GM12878 (cell line): ENCODE measurements around the gene CHERP. TPM values are rescaled to one million over a fixed set of nuclear protein-coding genes. Genes with fewer than 3 reads are reported as not detected.

Experiments used
- CHD2 ChIP-seq: IDR thresholded peaks from 2 replicates; pipeline ENCODE4 v1.6.1; 2011; ENCODE audit warnings: low read depth, low read length, improper control_type of control experiment, borderline replicate concordance
- CREB1 ChIP-seq: IDR thresholded peaks from 2 replicates; pipeline ENCODE4 v1.6.1; 2012; ENCODE audit warnings: low read depth, mild to moderate bottlenecking, inconsistent platforms
- EGR1 ChIP-seq, 2 experiments: IDR thresholded peaks; 1 replicate in 1 of 2; 2 replicates in 1 of 2; pipeline ENCODE4 v1.6.1; 2011 to 2012; ENCODE audit warnings: low read depth in 2 of 2, low read length in 2 of 2, borderline replicate concordance in 1 of 2, mild to moderate bottlenecking in 1 of 2, moderate library complexity in 1 of 2
- HDAC2 ChIP-seq: fragments of 200-600 bp; sonication (generic); IDR thresholded peaks from 2 replicates; pipeline ENCODE4 v1.6.1; 2017
- NFIC ChIP-seq: IDR thresholded peaks from 2 replicates; pipeline ENCODE4 v1.6.1; 2012; ENCODE audit warnings: low read depth, mild to moderate bottlenecking, inconsistent platforms, low read length, moderate library complexity
- NFYB ChIP-seq: IDR thresholded peaks from 2 replicates; pipeline ENCODE4 v1.6.1; 2011; ENCODE audit warnings: low read depth, mild to moderate bottlenecking, low read length, improper control_type of control experiment, moderate library complexity; ENCODE audit not compliant: insufficient read depth
- PAX5 ChIP-seq: IDR thresholded peaks from 2 replicates; pipeline ENCODE4 v1.6.1; 2011; ENCODE audit warnings: low read depth, low read length, borderline replicate concordance
- PAX8 ChIP-seq: fragments of 450-650 bp; IDR thresholded peaks from 2 replicates; pipeline ENCODE4 v1.6.1; 2017; ENCODE audit warnings: mild to moderate bottlenecking, moderate library complexity
- RAD21 ChIP-seq: IDR thresholded peaks from 2 replicates; pipeline ENCODE4 v1.6.1; 2011; ENCODE audit warnings: mild to moderate bottlenecking, low read depth, low read length, moderate library complexity; ENCODE audit not compliant: insufficient read depth
- RB1 ChIP-seq: fragments of 450-650 bp; formaldehyde crosslinking; IDR thresholded peaks from 2 replicates; pipeline ENCODE4 v1.6.1; 2017; ENCODE audit warnings: mild to moderate bottlenecking, borderline replicate concordance
- RFX5 ChIP-seq: IDR thresholded peaks from 2 replicates; pipeline ENCODE4 v1.6.1; 2011; ENCODE audit warnings: low read depth, low read length, improper control_type of control experiment
- SUZ12 ChIP-seq: fragments of 200-600 bp; sonication (generic); IDR thresholded peaks from one replicate; pipeline ENCODE4 v1.6.1; 2018; ENCODE audit warnings: antibody characterized with exemption, mild to moderate bottlenecking; ENCODE audit not compliant: unreplicated experiment
- TAF1 ChIP-seq: IDR thresholded peaks from 2 replicates; pipeline ENCODE4 v1.6.1; 2011; ENCODE audit warnings: mild to moderate bottlenecking, low read depth, low read length, borderline replicate concordance
- TCF7 ChIP-seq: IDR thresholded peaks from 2 replicates; pipeline ENCODE4 v1.6.1; 2014; ENCODE audit warnings: antibody characterized with exemption, borderline replicate concordance
- polyA plus RNA-seq, 11 experiments: library from polyadenylated mRNA; depleted of rRNA in 4 of 11; unstranded in 6 of 11; stranded (reverse) in 5 of 11; fragments of >200 nt; fragmentation: Nextera tagmentation in 4 of 11; fragmentation: Illumina TruSeq in 1 of 11; extraction: Ambion mirVana in 4 of 11; extraction: Trizol in 1 of 11; gene quantifications; 1 replicate in 1 of 11; 2 replicates in 10 of 11; pipeline versions ENCODE4 v1.2.1 to v1.2.3, GENCODE V29; 2011 to 2016; ENCODE audit warnings: inconsistent platforms in 2 of 11, missing spikeins in 2 of 11, low read depth in 1 of 11
- total RNA-seq, 4 experiments: library from RNA; depleted of rRNA in 3 of 4; stranded (reverse); fragments of >200 nt in 3 of 4; fragmentation: Illumina TruSeq in 1 of 4; extraction: Trizol in 1 of 4; gene quantifications; 2 replicates each; pipeline versions ENCODE4 v1.2.1 to v1.2.3, GENCODE V29; 2013 to 2021
- TF ChIP-seq, protein P1 (sequence below): IDR thresholded peaks from 2 replicates; pipeline ENCODE4 v1.6.1; 2012; ENCODE audit warnings: mild to moderate bottlenecking, low read depth, low read length
- TF ChIP-seq, protein P2 (sequence below): IDR thresholded peaks from 2 replicates; pipeline ENCODE4 v1.6.1; 2011; ENCODE audit warnings: borderline replicate concordance, low read depth, mild to moderate bottlenecking, moderate library complexity, low read length; ENCODE audit not compliant: insufficient read depth, poor library complexity, severe bottlenecking
- TF ChIP-seq, protein P3 (sequence below): fragments of 450-650 bp; formaldehyde crosslinking; IDR thresholded peaks from 2 replicates; pipeline ENCODE4 v1.4.0; 2020; ENCODE audit warnings: mild to moderate bottlenecking, moderate library complexity
- TF ChIP-seq, protein P4 (sequence below), 3 experiments: IDR thresholded peaks in 2 of 3; conservative IDR thresholded peaks in 1 of 3; 2 replicates each; pipeline ENCODE4 v1.5.1; 2011; ENCODE audit warnings: low read depth in 3 of 3, low read length in 3 of 3, mild to moderate bottlenecking in 3 of 3, control low read depth in 2 of 3, moderate library complexity in 2 of 3, inconsistent platforms in 1 of 3, mixed read lengths in 1 of 3; ENCODE audit not compliant: control insufficient read depth in 2 of 3, insufficient read depth in 1 of 3; ENCODE audit errors: extremely low read depth in 1 of 3

CHERP gene
- total and polyA plus RNA-seq, 10 of the 15 experiments (the other 5 are each of a cell fraction or from before 2014, with no cell fraction given), result 0.66 to 65.3 (median 12.2) TPM

DNA sequence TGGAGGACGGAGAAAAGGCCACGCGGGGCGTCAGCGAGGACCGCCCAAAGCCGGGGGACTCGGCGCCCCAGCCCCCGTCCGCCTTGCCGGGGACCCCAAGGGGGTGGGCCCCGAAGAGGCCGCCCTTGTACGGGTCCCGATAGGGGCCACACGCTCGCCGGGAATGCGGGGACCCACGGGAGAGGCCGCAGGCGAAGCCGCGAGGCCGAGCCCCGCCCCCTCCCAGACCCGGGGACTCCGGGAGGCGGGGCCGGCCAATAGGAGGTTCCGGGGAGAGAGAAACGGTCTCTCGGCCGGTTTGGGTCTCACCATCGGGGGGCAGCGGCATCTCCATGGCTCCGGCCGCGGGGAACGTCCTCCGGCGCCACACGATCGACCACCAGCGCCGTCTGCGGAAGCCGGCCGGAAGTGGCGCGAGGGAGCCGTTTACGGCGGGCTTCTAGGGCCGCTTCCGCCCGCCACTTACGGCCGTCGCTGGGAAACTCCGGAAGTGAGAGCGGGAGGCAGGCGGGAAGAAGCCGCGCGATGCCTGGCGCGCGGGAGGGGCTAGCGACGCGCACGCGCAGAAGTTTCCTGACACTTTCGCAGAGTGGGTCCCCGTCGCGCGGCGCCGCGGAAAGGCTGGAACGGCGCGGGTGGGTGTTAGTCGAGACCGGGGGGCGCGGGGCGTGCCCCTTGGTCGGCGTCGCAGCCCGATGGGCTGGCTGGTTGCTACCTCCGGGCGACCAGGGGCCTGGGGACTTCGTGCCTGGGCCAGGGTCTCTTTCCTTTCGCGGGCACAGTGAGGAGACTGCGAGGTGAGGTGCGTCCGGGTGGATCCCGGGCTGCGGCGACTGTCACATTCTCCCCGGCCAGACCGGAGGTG, at the start of gene CHERP (continued):
- TF ChIP-seq, protein P1, sequence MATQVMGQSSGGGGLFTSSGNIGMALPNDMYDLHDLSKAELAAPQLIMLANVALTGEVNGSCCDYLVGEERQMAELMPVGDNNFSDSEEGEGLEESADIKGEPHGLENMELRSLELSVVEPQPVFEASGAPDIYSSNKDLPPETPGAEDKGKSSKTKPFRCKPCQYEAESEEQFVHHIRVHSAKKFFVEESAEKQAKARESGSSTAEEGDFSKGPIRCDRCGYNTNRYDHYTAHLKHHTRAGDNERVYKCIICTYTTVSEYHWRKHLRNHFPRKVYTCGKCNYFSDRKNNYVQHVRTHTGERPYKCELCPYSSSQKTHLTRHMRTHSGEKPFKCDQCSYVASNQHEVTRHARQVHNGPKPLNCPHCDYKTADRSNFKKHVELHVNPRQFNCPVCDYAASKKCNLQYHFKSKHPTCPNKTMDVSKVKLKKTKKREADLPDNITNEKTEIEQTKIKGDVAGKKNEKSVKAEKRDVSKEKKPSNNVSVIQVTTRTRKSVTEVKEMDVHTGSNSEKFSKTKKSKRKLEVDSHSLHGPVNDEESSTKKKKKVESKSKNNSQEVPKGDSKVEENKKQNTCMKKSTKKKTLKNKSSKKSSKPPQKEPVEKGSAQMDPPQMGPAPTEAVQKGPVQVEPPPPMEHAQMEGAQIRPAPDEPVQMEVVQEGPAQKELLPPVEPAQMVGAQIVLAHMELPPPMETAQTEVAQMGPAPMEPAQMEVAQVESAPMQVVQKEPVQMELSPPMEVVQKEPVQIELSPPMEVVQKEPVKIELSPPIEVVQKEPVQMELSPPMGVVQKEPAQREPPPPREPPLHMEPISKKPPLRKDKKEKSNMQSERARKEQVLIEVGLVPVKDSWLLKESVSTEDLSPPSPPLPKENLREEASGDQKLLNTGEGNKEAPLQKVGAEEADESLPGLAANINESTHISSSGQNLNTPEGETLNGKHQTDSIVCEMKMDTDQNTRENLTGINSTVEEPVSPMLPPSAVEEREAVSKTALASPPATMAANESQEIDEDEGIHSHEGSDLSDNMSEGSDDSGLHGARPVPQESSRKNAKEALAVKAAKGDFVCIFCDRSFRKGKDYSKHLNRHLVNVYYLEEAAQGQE, result no peak
- TF ChIP-seq RAD21, result no peak
- TF ChIP-seq SUZ12, result no peak
- TF ChIP-seq, protein P2, sequence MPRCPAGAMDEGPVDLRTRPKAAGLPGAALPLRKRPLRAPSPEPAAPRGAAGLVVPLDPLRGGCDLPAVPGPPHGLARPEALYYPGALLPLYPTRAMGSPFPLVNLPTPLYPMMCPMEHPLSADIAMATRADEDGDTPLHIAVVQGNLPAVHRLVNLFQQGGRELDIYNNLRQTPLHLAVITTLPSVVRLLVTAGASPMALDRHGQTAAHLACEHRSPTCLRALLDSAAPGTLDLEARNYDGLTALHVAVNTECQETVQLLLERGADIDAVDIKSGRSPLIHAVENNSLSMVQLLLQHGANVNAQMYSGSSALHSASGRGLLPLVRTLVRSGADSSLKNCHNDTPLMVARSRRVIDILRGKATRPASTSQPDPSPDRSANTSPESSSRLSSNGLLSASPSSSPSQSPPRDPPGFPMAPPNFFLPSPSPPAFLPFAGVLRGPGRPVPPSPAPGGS, result no peak
- peak; percentile 96 for TF ChIP-seq CHD2
- TF ChIP-seq PAX5, result no peak
- TF ChIP-seq, protein P3, sequence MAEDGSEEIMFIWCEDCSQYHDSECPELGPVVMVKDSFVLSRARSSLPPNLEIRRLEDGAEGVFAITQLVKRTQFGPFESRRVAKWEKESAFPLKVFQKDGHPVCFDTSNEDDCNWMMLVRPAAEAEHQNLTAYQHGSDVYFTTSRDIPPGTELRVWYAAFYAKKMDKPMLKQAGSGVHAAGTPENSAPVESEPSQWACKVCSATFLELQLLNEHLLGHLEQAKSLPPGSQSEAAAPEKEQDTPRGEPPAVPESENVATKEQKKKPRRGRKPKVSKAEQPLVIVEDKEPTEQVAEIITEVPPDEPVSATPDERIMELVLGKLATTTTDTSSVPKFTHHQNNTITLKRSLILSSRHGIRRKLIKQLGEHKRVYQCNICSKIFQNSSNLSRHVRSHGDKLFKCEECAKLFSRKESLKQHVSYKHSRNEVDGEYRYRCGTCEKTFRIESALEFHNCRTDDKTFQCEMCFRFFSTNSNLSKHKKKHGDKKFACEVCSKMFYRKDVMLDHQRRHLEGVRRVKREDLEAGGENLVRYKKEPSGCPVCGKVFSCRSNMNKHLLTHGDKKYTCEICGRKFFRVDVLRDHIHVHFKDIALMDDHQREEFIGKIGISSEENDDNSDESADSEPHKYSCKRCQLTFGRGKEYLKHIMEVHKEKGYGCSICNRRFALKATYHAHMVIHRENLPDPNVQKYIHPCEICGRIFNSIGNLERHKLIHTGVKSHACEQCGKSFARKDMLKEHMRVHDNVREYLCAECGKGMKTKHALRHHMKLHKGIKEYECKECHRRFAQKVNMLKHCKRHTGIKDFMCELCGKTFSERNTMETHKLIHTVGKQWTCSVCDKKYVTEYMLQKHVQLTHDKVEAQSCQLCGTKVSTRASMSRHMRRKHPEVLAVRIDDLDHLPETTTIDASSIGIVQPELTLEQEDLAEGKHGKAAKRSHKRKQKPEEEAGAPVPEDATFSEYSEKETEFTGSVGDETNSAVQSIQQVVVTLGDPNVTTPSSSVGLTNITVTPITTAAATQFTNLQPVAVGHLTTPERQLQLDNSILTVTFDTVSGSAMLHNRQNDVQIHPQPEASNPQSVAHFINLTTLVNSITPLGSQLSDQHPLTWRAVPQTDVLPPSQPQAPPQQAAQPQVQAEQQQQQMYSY (CRISPR knock-in tag), result no peak
- no peak for TF ChIP-seq TCF7
- TF ChIP-seq RFX5, result 0 out of 2 replicates have a peak, but pooled peaks have one; percentile 34
- no peak for TF ChIP-seq NFIC
- peak; percentile 65; the same call in 1 of the 2 replicates for TF ChIP-seq TAF1
- TF ChIP-seq NFYB, result no peak
- peak; percentile 90 for TF ChIP-seq RB1
- TF ChIP-seq HDAC2, result no peak
- no peak for TF ChIP-seq EGR1 (IDR thresholded peaks at IDR 0.05; ENCODE audit: borderline replicate concordance in 1 of 2, low read depth in 2 of 2, low read length in 2 of 2)
- TF ChIP-seq PAX8, result no peak
- peak; percentile 70; the same call in 1 of the 2 replicates for TF ChIP-seq CREB1
- TF ChIP-seq, protein P4, sequence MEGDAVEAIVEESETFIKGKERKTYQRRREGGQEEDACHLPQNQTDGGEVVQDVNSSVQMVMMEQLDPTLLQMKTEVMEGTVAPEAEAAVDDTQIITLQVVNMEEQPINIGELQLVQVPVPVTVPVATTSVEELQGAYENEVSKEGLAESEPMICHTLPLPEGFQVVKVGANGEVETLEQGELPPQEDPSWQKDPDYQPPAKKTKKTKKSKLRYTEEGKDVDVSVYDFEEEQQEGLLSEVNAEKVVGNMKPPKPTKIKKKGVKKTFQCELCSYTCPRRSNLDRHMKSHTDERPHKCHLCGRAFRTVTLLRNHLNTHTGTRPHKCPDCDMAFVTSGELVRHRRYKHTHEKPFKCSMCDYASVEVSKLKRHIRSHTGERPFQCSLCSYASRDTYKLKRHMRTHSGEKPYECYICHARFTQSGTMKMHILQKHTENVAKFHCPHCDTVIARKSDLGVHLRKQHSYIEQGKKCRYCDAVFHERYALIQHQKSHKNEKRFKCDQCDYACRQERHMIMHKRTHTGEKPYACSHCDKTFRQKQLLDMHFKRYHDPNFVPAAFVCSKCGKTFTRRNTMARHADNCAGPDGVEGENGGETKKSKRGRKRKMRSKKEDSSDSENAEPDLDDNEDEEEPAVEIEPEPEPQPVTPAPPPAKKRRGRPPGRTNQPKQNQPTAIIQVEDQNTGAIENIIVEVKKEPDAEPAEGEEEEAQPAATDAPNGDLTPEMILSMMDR (IDR thresholded peaks at IDR 0.05 in 2 of 3, conservative IDR thresholded peaks at IDR 0.05 in 1 of 3; ENCODE audit: control insufficient read depth in 2 of 3, extremely low read depth in 1 of 3, insufficient read depth in 1 of 3, low read depth in 3 of 3, low read length in 3 of 3), result no peak
